CD14-positive monocyte (primary cell): Measurements from ENCODE around the gene C2CD2. TPM values are rescaled to one million over a fixed set of nuclear protein-coding genes. Genes with fewer than 3 reads are reported as not detected.

Experiments used
- DNase-seq, 3 donors: peaks; one replicate each; pipeline ENCODE4 v3.0.0-alpha.2; 2011 to 2022
- H2AFZ ChIP-seq: 2 replicates; pipeline ENCODE4 v1.6.0; 2012; ENCODE audit warnings: mild to moderate bottlenecking, low read depth, low read length, inconsistent platforms; ENCODE audit not compliant: insufficient read depth, poor library complexity, severe bottlenecking
- H3K27ac ChIP-seq, 2 donors: 1 replicate in 1 of 2; 2 replicates in 1 of 2; pipeline ENCODE4 v1.5.1; 2012 to 2013; ENCODE audit warnings: low read length in 2 of 2, control low read depth in 1 of 2, inconsistent platforms in 1 of 2, low read depth in 1 of 2, mild to moderate bottlenecking in 1 of 2
- H3K27me3 ChIP-seq, 2 donors: one replicate each; pipeline versions ENCODE4 v1.6.0 to v1.6.1; 2011 to 2013; ENCODE audit warnings: low read length in 2 of 2; ENCODE audit not compliant: control insufficient read depth in 2 of 2, insufficient read depth in 2 of 2
- H3K36me3 ChIP-seq, 2 donors: replicated peaks in 1 of 2; 1 replicate in 1 of 2; 2 replicates in 1 of 2; pipeline versions ENCODE4 v1.5.1 to v1.6.1; 2012 to 2013; ENCODE audit warnings: low read length in 2 of 2, control low read depth in 1 of 2, inconsistent platforms in 1 of 2, mild to moderate bottlenecking in 1 of 2; ENCODE audit not compliant: insufficient read depth in 2 of 2, control insufficient read depth in 1 of 2
- H3K4me1 ChIP-seq, 2 donors: 1 replicate in 1 of 2; 2 replicates in 1 of 2; pipeline versions ENCODE4 v1.5.1 to v1.6.1; 2012 to 2013; ENCODE audit warnings: low read length in 2 of 2, control low read depth in 1 of 2, inconsistent platforms in 1 of 2, mild to moderate bottlenecking in 1 of 2, moderate library complexity in 1 of 2; ENCODE audit not compliant: insufficient read depth in 2 of 2, control insufficient read depth in 1 of 2
- H3K4me2 ChIP-seq: replicated peaks from 2 replicates; pipeline ENCODE3; 2012; ENCODE audit warnings: low read length, moderate library complexity, mild to moderate bottlenecking; ENCODE audit not compliant: poor library complexity, severe bottlenecking; ENCODE audit errors: extremely low read depth
- H3K4me3 ChIP-seq, 3 experiments: fragments of 200-600 bp in 1 of 3; sonication (generic) in 1 of 3; replicated peaks in 1 of 3; 1 replicate in 2 of 3; 2 replicates in 1 of 3; pipeline ENCODE4 v1.5.1; 2011 to 2013; ENCODE audit warnings: low read length in 3 of 3, mild to moderate bottlenecking in 3 of 3, control low read depth in 2 of 3, low read depth in 2 of 3, inconsistent platforms in 1 of 3, moderate library complexity in 1 of 3
- H3K79me2 ChIP-seq: 2 replicates; pipeline ENCODE4 v1.6.0; 2012; ENCODE audit warnings: mild to moderate bottlenecking, control low read depth, inconsistent platforms, low read length, moderate library complexity; ENCODE audit not compliant: insufficient read depth
- H3K9ac ChIP-seq: 2 replicates; pipeline ENCODE4 v1.6.0; 2017; ENCODE audit warnings: low read length, mild to moderate bottlenecking; ENCODE audit not compliant: insufficient read depth, poor library complexity, severe bottlenecking
- H3K9me3 ChIP-seq, 2 donors: replicated peaks in 1 of 2; 1 replicate in 1 of 2; 2 replicates in 1 of 2; pipeline versions ENCODE4 v1.5.1 to v1.6.1; 2012 to 2013; ENCODE audit warnings: low read length in 2 of 2, control low read depth in 1 of 2; ENCODE audit not compliant: control insufficient read depth in 1 of 2, insufficient read depth in 1 of 2
- H4K20me1 ChIP-seq: 2 replicates; pipeline ENCODE4 v1.6.0; 2012; ENCODE audit warnings: mild to moderate bottlenecking, low read length, control low read depth, moderate library complexity; ENCODE audit not compliant: insufficient read depth
- H3K27ac Mint-ChIP-seq, 7 donors: one replicate each; pipeline ENCODE4 v1.8.0; 2020; ENCODE audit warnings: mild to moderate bottlenecking in 7 of 7, mixed read lengths in 7 of 7, moderate library complexity in 6 of 7, inconsistent platforms in 2 of 7
- H3K27me3 Mint-ChIP-seq, 3 donors: one replicate each; pipeline ENCODE4 v1.8.0; 2021 to 2022; ENCODE audit warnings: low read depth in 3 of 3, mild to moderate bottlenecking in 3 of 3, mixed read lengths in 3 of 3, moderate library complexity in 3 of 3, inconsistent platforms in 1 of 3
- H3K36me3 Mint-ChIP-seq, 2 donors: one replicate each; pipeline ENCODE4 v1.8.0; 2020; ENCODE audit warnings: mixed read lengths in 2 of 2, inconsistent platforms in 1 of 2, mild to moderate bottlenecking in 1 of 2
- H3K4me1 Mint-ChIP-seq: one replicate; pipeline ENCODE4 v1.8.0; 2020; ENCODE audit warnings: mild to moderate bottlenecking, mixed read lengths
- H3K4me3 Mint-ChIP-seq, 2 donors: one replicate each; pipeline ENCODE4 v1.8.0; 2020; ENCODE audit warnings: mild to moderate bottlenecking in 2 of 2, mixed read lengths in 2 of 2, moderate library complexity in 1 of 2
- H3K9me3 Mint-ChIP-seq, 7 donors: one replicate each; pipeline ENCODE4 v1.8.0; 2020 to 2022; ENCODE audit warnings: mixed read lengths in 7 of 7, mild to moderate bottlenecking in 6 of 7, moderate library complexity in 6 of 7, inconsistent platforms in 2 of 7
- WGBS: methylation state at CpG from one replicate; pipeline ENCODE4 v1.1.5; 2013; ENCODE audit warnings: missing lambda C conversion rate; ENCODE audit not compliant: insufficient coverage; 5-methylcytosine and 5-hydroxymethylcytosine counted together
- intact Hi-C, 2 donors: fragments of 100-400 bp; cut with micrococcal nuclease; formaldehyde crosslinking; loops; one replicate each; pipeline versions ENCODE4 v1.15.0 to v1.15.1; 2023
- polyA plus RNA-seq, 3 donors: library from polyadenylated mRNA; depleted of rRNA in 1 of 3; unstranded in 2 of 3; stranded (reverse) in 1 of 3; fragments of 300-500 nt in 2 of 3; fragments of >200 nt in 1 of 3; fragmentation: Illumina TruSeq in 2 of 3; gene quantifications; 1 replicate in 2 of 3; 2 replicates in 1 of 3; pipeline ENCODE4 v1.2.3, GENCODE V29; 2012 to 2021
- small RNA-seq: library from RNA; depleted of rRNA; stranded (forward); fragments of <200 nt; gene quantifications from one replicate; pipeline ENCODE3, GENCODE V24; 2012; ENCODE audit warnings: low read depth; ENCODE audit not compliant: insufficient read length
- TF ChIP-seq, protein P1 (sequence below): fragments of 200-600 bp; IDR thresholded peaks from one replicate; pipeline ENCODE4 v1.8.0; 2022; ENCODE audit warnings: antibody characterized with exemption, mild to moderate bottlenecking

The C2CD2 gene
- polyA plus RNA-seq, 3 donors = 1.4 to 17.0 (median 3.8) TPM

DNA sequence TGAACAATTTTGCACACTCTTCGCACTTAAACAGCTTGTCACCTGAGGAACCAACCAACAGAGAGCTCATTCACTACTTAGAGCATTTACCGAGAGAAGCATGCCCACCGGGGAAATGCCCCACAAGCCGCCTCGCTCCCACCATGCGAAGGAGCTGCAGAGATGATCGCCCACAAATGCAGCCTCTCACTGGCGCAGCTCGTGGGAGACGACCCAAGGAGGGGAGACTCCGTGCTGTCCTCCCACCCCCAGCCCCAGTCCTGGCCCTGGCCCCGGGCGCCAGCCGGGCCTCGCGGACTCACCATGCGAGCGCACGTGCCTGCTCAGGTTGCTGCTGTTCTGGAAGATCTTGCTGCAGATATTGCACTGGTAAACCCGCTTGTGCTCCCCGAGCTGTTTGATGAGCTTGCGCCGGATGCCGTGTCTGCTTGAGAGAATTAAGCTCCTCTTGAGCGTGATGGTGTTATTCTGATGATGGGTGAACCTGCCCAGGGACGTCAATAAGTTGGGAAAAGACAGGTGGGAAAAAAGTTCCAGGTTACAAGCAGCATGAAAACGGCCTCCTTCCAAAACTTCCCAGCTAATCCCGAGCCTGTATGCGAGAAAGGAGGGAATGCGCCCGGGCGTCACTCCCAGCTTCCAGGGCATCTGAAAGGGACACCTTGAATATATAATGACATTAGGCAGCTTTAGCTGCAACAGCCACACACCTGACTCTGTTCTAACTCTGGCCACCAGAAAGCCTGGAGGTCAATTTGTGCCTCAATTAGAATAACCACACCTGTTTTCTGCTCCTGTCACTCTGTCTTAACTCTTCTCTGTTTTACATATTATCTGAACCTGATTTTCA, 117.4 kb downstream of the C2CD2 start:
- H3K27me3 Mint-ChIP-seq = peaks cover 0 to 2% (median 2%) of the 10 kb centered on the region in 3 donors
- no peak overlapping the region for H3K4me2 ChIP-seq
- DNase-seq = no peak
- 95% methylated on average over 26 of the region's 32 CpGs for WGBS
- H4K20me1 ChIP-seq = no peaks in the 10 kb centered on the region
- no peaks in the 10 kb centered on the region for H3K4me1 ChIP-seq
- H3K36me3 Mint-ChIP-seq = peaks cover 60 to 76% of the 10 kb centered on the region in 2 donors
- H3K9me3 ChIP-seq = no peaks in the 10 kb centered on the region
- intact Hi-C loops = no loop called here
- H3K27ac Mint-ChIP-seq = no peak overlapping the region
- H3K27ac ChIP-seq = no peak overlapping the region
- H2AFZ ChIP-seq = no peak overlapping the region
- no peaks in the 10 kb centered on the region for H3K79me2 ChIP-seq
- H3K9me3 Mint-ChIP-seq = peaks cover 7 to 11% (median 9%) of the 10 kb centered on the region in 7 donors
- TF ChIP-seq, protein P1, sequence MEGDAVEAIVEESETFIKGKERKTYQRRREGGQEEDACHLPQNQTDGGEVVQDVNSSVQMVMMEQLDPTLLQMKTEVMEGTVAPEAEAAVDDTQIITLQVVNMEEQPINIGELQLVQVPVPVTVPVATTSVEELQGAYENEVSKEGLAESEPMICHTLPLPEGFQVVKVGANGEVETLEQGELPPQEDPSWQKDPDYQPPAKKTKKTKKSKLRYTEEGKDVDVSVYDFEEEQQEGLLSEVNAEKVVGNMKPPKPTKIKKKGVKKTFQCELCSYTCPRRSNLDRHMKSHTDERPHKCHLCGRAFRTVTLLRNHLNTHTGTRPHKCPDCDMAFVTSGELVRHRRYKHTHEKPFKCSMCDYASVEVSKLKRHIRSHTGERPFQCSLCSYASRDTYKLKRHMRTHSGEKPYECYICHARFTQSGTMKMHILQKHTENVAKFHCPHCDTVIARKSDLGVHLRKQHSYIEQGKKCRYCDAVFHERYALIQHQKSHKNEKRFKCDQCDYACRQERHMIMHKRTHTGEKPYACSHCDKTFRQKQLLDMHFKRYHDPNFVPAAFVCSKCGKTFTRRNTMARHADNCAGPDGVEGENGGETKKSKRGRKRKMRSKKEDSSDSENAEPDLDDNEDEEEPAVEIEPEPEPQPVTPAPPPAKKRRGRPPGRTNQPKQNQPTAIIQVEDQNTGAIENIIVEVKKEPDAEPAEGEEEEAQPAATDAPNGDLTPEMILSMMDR = no peak
- peaks cover 49 to 85% of the 10 kb centered on the region in 2 donors for H3K36me3 ChIP-seq
- H3K27me3 ChIP-seq = no peaks in the 10 kb centered on the region
- H3K4me1 Mint-ChIP-seq = no peaks in the 10 kb centered on the region
- no peak overlapping the region for H3K4me3 ChIP-seq
- no peak overlapping the region for H3K4me3 Mint-ChIP-seq
- H3K9ac ChIP-seq = no peak overlapping the region

DNA sequence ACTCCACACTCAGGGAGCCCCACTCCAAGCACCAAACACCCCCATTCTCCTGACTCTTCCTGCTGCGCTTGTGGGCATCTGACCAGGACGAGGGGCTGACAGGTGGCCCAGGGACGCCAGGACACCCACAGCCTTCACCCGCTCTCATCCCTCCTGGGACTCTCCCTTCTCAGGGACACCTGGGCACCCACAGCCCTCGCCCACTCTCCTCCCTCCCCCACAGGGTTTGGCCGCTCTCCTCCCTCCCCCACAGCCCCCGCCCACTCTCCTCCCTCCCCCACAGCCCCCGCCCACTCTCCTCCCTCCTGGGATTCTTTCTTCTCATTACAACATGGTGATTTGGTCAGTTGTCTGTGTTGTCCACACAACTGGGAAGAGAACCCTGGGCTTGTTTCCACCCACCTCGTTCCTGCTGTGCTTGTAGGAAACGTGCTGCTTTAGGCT, 118.1 kb downstream of the C2CD2 start:
- TF ChIP-seq, protein P1 = no peak
- peaks cover 0 to 2% (median 2%) of the 10 kb centered on the region in 3 donors for H3K27me3 Mint-ChIP-seq
- H3K4me1 Mint-ChIP-seq = no peaks in the 10 kb centered on the region
- Histone ChIP-seq H3K4me2 (no peak overlapping the region), H4K20me1 (no peaks in the 10 kb centered on the region), H3K36me3 (peaks cover 49 to 79% of the 10 kb centered on the region in 2 donors), H3K27me3 (no peaks in the 10 kb centered on the region), H3K27ac (no peak overlapping the region), H3K4me1 (no peaks in the 10 kb centered on the region), H3K9ac (no peak overlapping the region), H3K9me3 (no peaks in the 10 kb centered on the region), H2AFZ (no peak overlapping the region), H3K4me3 (no peak overlapping the region), H3K79me2 (no peaks in the 10 kb centered on the region)
- H3K27ac Mint-ChIP-seq = peak overlapping the region in 2 of 7 donors; percentile 28 to 75
- peaks cover 53 to 70% of the 10 kb centered on the region in 2 donors for H3K36me3 Mint-ChIP-seq
- peaks cover under 1 to 5% (median 3%) of the 10 kb centered on the region in 7 donors for H3K9me3 Mint-ChIP-seq
- DNase-seq = no peak
- intact Hi-C loops = no loop called here
- 95% methylated on average over 6 of the region's 10 CpGs for WGBS
- no peak overlapping the region for H3K4me3 Mint-ChIP-seq

Small RNA genes lying within 50 kb of the gene (small RNA-seq; reads per million reads assigned to genes)
- gene RF00334 = not detected

Other genes with a start within 250 kb of the C2CD2 start
- gene RIPK4, start 187.0 kb downstream of the C2CD2 start, polyA plus RNA-seq = under 1 TPM in 2 of 3 donors, not detected in 1; 0.05 to 0.09 TPM
- 10 to 100 TPM in 1 of 3 donors, under 1 TPM in 2; 0.19 to 19.0 (median 0.74) TPM for gene PRDM15, start 74.7 kb downstream of the C2CD2 start, polyA plus RNA-seq
- gene ZBTB21, start 56.3 kb upstream of the C2CD2 start, polyA plus RNA-seq = 1 to 10 TPM; 4.7 to 7.2 (median 6.3) TPM
- gene UMODL1, start 117.3 kb upstream of the C2CD2 start, polyA plus RNA-seq = not detected